Motor neuron (in vitro differentiated cells): ENCODE measurements around the gene DOK7. TPM values are rescaled to one million over a fixed set of nuclear protein-coding genes. Genes with fewer than 3 reads are reported as not detected.

Source experiments
- ATAC-seq, 8 experiments: fragments of 200-7000 bp; cut with Tn5 transposase; replicated peaks in 6 of 8; 2 replicates each; pipeline ENCODE4 v1.8.0; 2021; ENCODE audit warnings: mild to moderate bottlenecking in 8 of 8, moderate library complexity in 8 of 8
- H3K27ac ChIP-seq, 2 donors: fragments of 250-450 bp; sonication (Bioruptor Pico); 2 replicates each; pipeline ENCODE4 v1.9.0; 2021; ENCODE audit warnings: antibody characterized with exemption in 2 of 2, mild to moderate bottlenecking in 2 of 2, moderate library complexity in 1 of 2
- H3K4me1 ChIP-seq, 2 donors: fragments of 250-450 bp; sonication (Bioruptor Pico); replicated peaks in 1 of 2; 2 replicates each; pipeline ENCODE4 v1.6.1; 2021; ENCODE audit warnings: antibody characterized with exemption in 2 of 2, mild to moderate bottlenecking in 2 of 2, moderate library complexity in 1 of 2
- H3K4me3 ChIP-seq, 5 donors: fragments of 250-450 bp; sonication (Bioruptor Pico); 2 replicates each; pipeline ENCODE4 v1.9.0; 2021; ENCODE audit warnings: antibody characterized with exemption in 5 of 5, mild to moderate bottlenecking in 5 of 5, moderate library complexity in 4 of 5
- WGBS, 10 experiments: fragments of 450-650 bp; shearing (Covaris generic); methylation state at CpG; one replicate each; pipeline ENCODE4 v1.0.0; 2022; 5-methylcytosine and 5-hydroxymethylcytosine counted together
- in situ Hi-C, 9 experiments: fragments of 400-800 bp; cut with MboI; loops; one replicate each; pipeline ENCODE4 v1.15.0; 2021; ENCODE audit warnings: low sequenced_read_pairs in 9 of 9, low pct_unique_long_range_greater_than_20kb in 2 of 9; ENCODE audit not compliant: unreplicated experiment in 9 of 9
- total RNA-seq, 8 experiments: library from RNA; unstranded; fragments of 300-600 nt; gene quantifications; 2 replicates each; pipeline versions ENCODE4 v1.2.3 to v1.2.4, GENCODE V29; 2022

The DOK7 gene
- total RNA-seq, 8 experiments from 2014 or later, result 0.27 to 2.0 (median 0.62) TPM

DNA sequence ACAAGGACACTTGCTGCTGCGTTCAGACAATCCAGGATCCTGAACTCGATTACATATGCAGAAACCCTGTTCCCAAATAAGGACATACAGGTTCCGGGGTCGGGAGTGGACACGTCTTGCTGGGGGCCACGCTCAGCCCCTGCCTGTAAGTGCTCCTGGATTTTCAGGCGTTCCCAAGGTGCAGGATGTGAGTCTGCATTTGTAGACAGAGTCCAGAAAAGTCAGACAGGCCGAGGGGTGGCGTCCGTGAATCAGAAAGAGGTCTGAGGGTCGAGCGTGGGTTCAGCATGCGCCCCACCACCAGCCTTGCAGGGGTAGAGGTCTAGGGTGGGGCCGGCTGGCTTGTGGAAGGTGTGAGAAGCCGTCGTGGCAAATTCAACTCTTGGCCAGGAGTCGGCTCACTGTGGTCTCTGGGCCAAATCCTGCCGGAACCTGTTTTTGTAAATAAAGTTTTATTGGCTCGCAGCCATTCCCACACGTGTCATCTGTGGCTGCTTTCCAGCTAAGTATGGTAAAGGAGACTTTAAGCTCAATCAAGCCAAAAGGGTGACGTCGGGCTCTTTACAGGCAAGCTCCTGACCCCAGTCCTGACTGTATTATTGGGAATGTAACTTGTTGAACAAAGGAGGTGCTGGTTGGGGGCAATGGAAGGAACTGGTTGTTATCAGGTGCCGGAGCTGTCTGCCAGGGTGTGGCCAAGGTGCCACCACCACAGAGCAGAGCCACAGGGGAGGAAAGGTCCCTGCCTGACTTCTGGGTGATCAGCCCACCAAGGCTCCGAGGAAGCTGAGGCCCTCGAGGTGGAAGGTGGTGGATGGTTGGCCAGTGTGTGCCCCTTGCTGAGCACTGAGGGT, 7.4 kb downstream of the DOK7 start:
- ATAC-seq, result peak in 1 of 8 experiments; percentile 4
- H3K4me1 ChIP-seq, result peaks cover 5 to 17% of the 10 kb centered on the region in 2 donors
- no peak overlapping the region for H3K27ac ChIP-seq
- H3K4me3 ChIP-seq, result no peak overlapping the region
- 40 to 100% (median 75%) methylated on average over 1 to 9 of the region's 25 CpGs; no CpG with 5 or more reads in 3 of the 10 experiments for WGBS, 10 experiments
- in situ Hi-C loops, result no loop called here

- in situ Hi-C loops, result no loop called here
- Histone ChIP-seq H3K4me1 (peaks cover 5 to 17% of the 10 kb centered on the region in 2 donors), H3K27ac (no peak overlapping the region), H3K4me3 (no peak overlapping the region)
- no peak for ATAC-seq
- WGBS, 10 experiments, result 78 to 100% (median 87%) methylated on average over 1 to 16 of the region's 23 CpGs; no CpG with 5 or more reads in 5 of the 10 experiments
These were observed 8.1 kb downstream of the DOK7 start for GRCh38 chr4:3471098-3471760.

DNA sequence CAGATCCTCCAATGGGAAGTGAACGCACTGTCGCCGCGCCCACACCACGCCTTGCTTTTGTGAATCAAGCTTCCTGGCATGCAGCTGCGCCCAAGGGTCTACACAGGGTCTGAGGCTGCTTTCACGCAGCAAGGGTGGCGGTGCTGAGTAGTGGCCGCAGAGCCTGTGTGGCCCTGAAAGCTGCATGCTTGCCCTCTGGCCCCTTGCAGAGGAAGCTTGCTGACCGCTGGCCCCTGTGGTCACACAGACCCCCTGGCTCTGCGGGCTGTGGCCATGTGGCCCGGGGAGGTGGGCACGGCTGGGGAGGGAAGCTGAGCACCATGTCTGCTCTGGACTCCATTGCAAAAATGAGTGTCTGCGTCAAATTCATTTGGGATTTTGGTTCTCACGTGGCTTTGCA, 8.8 kb downstream of the DOK7 start:
- Histone ChIP-seq H3K4me1 (peaks cover 6 to 16% of the 10 kb centered on the region in 2 donors), H3K4me3 (no peak overlapping the region), H3K27ac (no peak overlapping the region)
- no peak for ATAC-seq
- in situ Hi-C loops, result no loop called here
- 40 to 87% (median 84%) methylated on average over 2 to 14 of the region's 15 CpGs; no CpG with 5 or more reads in 6 of the 10 experiments for WGBS, 10 experiments

DNA sequence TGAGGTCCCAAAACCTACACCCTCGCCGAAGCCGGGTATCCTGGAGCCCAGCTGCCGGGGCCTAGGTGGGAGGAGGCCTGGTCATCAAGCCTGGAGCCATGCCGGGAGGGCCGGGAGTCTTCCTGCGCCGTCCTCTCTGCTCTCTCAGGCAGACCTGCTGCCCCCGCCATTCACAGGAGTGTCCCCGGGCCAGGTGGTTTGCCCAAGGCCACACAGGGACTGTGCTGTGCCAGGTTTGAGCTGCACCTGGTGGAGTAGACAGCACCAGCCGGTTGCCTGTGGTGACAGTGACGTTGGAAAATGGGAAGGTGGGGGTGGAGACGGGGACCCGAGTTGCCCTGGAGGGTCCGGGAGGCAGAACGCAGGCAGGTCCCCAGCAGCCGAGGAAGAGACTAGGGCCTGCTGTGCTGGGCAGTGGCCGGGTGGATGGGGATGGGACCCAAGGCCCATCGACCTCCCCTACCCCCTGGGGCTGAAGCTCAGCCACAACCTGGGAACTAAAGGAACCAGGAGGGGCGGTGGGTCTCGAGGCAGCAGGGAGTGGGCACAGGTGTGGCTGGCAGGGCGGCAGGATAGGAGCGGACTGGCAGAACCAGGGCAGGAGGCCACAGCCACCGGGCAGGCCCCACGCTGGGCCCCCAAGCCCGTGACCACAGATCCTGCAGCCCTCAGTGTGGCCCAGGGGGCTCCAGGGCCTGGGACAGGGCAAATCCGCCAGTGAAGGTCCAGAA, 9.5 kb downstream of the DOK7 start:
- in situ Hi-C loops, result no loop called here
- Histone ChIP-seq H3K27ac (no peak overlapping the region), H3K4me1 (peaks cover 5 to 10% of the 10 kb centered on the region in 2 donors), H3K4me3 (no peak overlapping the region)
- 59 to 93% (median 89%) methylated on average over 3 to 7 of the region's 27 CpGs; no CpG with 5 or more reads in 7 of the 10 experiments for WGBS, 10 experiments
- peak in 1 of 8 experiments; percentile 18 for ATAC-seq

DNA sequence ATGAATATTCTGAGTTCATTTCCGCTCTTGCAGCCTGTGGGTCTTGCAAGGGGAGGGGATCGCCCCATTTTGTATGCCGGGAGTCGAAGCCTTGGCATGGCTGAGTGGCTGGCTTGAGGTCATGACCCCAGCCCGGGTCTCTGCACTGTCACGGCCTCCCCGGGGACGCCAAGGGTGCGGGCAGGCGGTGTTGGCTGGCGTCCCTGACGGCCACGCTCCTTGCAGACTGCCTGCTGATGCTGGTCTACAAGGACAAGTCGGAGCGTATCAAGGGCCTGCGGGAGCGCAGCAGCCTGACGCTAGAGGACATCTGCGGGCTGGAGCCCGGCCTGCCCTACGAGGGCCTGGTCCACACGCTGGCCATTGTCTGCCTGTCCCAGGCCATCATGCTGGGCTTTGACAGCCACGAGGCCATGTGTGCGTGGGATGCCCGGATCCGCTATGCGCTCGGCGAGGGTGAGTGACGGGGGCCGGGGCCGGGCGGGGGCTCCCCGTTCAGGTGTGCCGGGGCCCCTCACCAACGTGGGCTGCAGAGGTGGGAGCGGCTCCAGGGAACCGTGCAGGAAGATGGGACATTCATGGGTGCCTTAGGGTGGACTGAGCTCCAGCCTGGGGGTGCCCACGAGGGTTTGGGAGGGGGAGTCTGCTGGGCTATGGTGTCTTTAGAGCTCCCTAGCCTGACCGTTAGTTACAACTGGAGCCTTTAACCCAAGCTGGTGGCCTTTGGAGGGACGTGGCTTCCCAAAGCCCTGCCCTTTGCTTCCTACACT, 10.3 kb downstream of the DOK7 start:
- in situ Hi-C loops, result no loop called here
- 48 to 94% methylated on average over 9 of the region's 41 CpGs; no CpG with 5 or more reads in 8 of the 10 experiments for WGBS, 10 experiments
- Histone ChIP-seq H3K27ac (no peak overlapping the region), H3K4me3 (no peak overlapping the region), H3K4me1 (peaks cover 12 to 15% of the 10 kb centered on the region in 2 donors)
- ATAC-seq, result peak in 3 of 8 experiments; percentile 11 to 36 (median 35)

- ATAC-seq, result peak in 1 of 8 experiments; percentile 61
- WGBS, 10 experiments, result 40 to 100% (median 94%) methylated on average over 1 to 5 of the region's 13 CpGs; no CpG with 5 or more reads in 3 of the 10 experiments
- in situ Hi-C loops, result no loop called here
- peaks cover 15 to 18% of the 10 kb centered on the region in 2 donors for H3K4me1 ChIP-seq
- no peak overlapping the region for H3K27ac ChIP-seq
- H3K4me3 ChIP-seq, result no peak overlapping the region
These were observed 11.1 kb downstream of the DOK7 start for GRCh38 chr4:3473996-3474765.

DNA sequence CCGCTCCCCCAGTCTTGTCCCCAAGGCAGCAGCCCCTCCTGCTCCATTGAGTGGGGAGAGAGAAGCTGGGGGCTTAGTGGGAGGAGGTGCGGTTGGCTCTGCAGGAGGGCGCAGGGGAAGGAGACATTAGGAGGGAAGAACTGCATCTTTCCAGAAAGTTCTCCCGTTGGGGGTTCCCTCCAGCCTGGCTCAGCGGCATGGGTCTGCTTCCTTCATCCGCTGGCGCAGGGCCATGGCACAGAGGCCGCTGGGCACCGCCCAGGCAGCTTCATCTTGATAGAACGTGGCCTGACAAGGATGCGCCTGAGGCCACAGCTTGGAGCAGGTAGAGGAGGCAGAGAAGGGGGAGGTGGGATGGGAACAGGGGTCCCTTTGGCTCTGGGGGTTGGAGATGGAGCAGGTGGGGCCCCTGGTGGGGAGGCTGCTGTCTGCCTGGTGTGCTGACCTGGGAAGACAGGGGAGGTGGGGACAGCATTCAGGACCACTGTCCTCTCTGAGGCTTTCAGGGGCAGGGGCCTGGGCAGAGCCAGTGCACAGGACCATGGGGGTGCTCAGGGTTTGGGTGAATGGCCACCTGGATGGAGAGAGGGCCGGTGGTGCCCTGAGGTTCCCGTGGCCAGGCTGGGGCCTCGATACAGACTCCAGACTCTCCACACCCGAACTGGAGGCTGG, 12.1 kb downstream of the DOK7 start:
- WGBS, 10 experiments, result 88 to 100% (median 93%) methylated on average over 1 to 3 of the region's 15 CpGs; no CpG with 5 or more reads in 7 of the 10 experiments
- ATAC-seq, result no peak
- no peak overlapping the region for H3K27ac ChIP-seq
- H3K4me3 ChIP-seq, result no peak overlapping the region
- in situ Hi-C loops, result no loop called here
- H3K4me1 ChIP-seq, result peaks cover 12 to 18% of the 10 kb centered on the region in 2 donors

- Histone ChIP-seq H3K4me3 (no peak overlapping the region), H3K4me1 (peaks cover 15 to 22% of the 10 kb centered on the region in 2 donors), H3K27ac (no peak overlapping the region)
- ATAC-seq, result no peak
- 100% methylated on average over 1 of the region's 22 CpGs; no CpG with 5 or more reads in 9 of the 10 experiments for WGBS, 10 experiments
- in situ Hi-C loops, result no loop called here
These were observed 12.7 kb downstream of the DOK7 start for GRCh38 chr4:3475713-3476260.

DNA sequence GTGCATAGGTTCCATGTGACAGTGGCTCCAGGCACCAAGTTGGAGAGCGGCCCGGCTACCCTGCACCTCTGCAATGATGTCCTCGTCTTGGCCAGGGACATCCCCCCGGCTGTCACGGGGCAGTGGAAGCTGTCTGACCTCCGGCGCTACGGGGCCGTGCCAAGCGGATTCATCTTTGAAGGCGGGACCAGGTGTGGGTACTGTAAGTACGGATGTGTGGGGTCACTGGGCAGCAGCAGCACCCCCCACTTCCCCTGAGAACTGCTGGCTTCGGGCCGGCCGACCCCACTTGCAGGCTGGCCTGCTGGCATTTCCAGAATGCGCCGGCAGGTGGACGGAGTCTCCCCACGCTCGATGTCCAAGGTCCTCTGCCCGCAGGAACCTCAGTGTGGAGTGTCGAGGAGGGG, 13.2 kb downstream of the DOK7 start:
- peaks cover 16 to 28% of the 10 kb centered on the region in 2 donors for H3K4me1 ChIP-seq
- 85 to 100% (median 93%) methylated on average over 1 to 8 of the region's 22 CpGs; no CpG with 5 or more reads in 7 of the 10 experiments for WGBS, 10 experiments
- ATAC-seq, result no peak
- H3K27ac ChIP-seq, result no peak overlapping the region
- in situ Hi-C loops, result no loop called here
- no peak overlapping the region for H3K4me3 ChIP-seq

DNA sequence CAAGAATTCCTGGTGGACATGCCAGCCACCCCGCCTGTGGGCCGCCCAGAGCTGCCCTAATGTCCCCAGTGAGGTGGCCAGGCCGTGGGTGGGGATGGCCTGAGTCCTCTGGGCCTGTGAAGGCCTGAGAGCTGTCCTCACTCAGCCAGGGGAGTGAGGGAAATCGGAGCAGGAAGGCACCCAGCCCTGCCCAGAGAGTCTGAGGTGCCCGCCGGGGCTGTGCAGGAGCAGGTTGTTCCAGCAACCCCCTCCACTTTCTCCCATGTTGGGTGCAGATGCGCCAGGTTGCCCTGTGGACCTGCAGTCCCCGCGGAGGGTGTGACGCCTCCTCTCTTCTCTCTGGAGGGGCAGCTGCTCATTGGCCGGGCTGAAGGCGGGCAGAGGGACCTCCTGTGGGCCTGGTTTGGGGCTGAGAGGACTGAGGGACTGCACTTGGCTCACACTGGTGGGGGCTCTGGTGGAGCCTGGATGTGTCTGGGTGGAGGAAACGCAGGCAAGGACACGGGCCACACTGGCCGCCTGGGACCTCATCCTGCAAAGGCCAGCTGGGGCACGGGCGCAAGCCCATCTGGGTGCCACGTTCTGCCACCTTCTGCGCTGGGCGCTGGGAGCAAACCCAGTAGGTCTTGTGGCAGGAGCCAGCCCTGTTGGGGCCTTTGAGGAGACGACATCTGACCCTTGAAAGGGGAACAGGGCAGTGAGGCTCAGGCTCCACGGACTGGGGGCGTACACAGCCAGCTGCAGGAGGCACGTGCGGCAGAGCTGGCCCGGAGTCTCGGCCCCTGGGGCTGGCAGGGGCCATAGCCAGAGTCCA, 14.0 kb downstream of the DOK7 start:
- Histone ChIP-seq H3K4me1 (peaks cover 16 to 31% of the 10 kb centered on the region in 2 donors), H3K27ac (no peak overlapping the region), H3K4me3 (no peak overlapping the region)
- ATAC-seq, result no peak
- 0 to 100% (median 58%) methylated on average over 1 to 4 of the region's 27 CpGs; no CpG with 5 or more reads in 4 of the 10 experiments for WGBS, 10 experiments
- in situ Hi-C loops, result no loop called here
